ENCODE results near the gene PSMG1.
"Not testable (repeated sequence)": the region's sequence is repeated elsewhere in the genome, so short reads cannot be mapped to it uniquely, and the experiment has no call there.

PSMG1 gene

DNA sequence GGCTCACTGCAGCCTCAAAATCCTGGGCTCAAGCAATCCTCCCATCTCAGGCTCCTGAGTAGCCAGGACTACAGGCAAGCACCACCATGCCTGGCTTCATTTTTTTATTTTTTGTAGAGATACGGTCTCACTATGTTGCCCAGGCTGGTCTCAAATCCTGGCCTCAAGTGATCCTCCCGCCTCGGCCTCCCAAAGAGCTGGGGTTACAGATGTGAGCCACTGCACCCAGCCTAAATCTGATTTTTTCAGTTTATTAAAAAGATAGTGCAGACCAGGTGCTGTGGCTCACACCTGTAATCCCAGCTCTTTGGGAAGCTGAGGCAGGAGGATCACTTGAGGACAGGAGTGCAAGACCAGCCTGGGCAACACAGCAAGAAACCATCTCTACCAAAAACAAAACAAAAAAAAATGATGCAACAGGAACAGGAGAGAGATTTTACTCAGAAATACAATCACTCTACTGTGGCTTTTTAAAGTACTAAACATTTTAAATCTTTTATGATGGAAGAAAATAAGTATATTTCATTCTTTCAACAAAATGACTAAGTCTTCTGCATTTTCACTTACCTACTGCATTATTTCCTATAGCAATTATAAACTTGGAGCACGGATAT lies 1.9 kb downstream of the PSMG1 start:
- ATAC-seq, result no peak
- Mint-ChIP-seq H3K4me3 (peak overlapping the region; percentile 96), H3K9me3 (no peaks in the 10 kb centered on the region), H3K27me3 (no peaks in the 10 kb centered on the region), H3K36me3 (ENCODE audit: low read depth) (peaks cover 41% of the 10 kb centered on the region), H3K4me1 (peaks cover 41% of the 10 kb centered on the region), H3K27ac (peak overlapping the region; percentile 13)
- no peak for DNase-seq

DNA sequence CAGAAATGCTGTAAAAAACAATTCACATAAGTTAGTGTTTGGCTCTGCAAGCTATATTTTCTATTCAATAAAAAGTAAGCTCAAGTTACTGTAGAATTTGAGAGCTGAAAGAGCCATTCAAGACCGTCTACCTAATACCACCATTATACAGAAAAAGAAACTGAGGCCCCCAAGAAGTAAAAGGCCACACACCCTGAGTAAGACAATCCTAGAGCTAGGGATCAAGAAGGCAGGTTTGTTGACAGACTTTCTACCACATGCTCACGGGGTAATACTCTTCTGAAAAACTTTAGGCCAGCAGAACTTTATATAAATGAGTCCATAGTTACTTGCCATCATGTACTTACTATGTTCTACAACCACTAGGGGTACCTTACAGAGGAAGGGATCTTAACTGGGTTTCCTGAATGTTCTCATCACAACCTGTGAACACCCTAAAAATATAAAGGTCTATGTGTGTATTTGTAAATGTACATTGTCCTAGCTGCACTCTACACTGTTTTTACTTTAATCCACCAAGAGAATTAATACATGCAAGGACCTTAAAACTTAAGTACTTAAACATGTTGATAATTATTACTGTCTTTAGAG lies 2.7 kb downstream of the PSMG1 start:
- H3K27me3 Mint-ChIP-seq, result no peaks in the 10 kb centered on the region
- no peak overlapping the region for H3K4me3 Mint-ChIP-seq
- no peaks in the 10 kb centered on the region for H3K9me3 Mint-ChIP-seq
- ATAC-seq (no peak), DNase-seq (no peak)
- no peak overlapping the region for H3K27ac Mint-ChIP-seq
- peaks cover 49% of the 10 kb centered on the region for H3K36me3 Mint-ChIP-seq (ENCODE audit: low read depth)
- H3K4me1 Mint-ChIP-seq, result peaks cover 38% of the 10 kb centered on the region

DNA sequence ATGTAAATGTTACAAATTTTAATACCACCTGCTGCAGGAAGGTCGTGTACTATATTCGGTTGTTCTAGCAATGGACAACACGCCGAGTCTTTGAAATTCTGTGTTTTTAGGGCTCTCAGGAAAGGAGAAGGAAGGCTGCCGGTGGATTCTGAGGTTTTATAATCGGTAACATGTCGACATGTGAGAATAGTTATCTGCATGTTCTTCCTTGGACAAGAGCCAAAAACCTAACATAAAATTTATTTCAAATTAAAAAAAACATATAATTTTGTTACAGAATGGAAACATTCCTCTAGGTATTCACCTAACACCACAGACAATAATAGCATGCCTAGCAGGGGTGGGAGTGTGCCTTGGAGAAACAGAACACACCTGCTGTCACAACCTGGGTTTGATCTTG lies 4.8 kb downstream of the PSMG1 start:
- Mint-ChIP-seq H3K36me3 (ENCODE audit: low read depth) (peaks cover 65% of the 10 kb centered on the region), H3K27me3 (no peaks in the 10 kb centered on the region), H3K9me3 (no peaks in the 10 kb centered on the region), H3K27ac (no peak overlapping the region), H3K4me3 (no peak overlapping the region), H3K4me1 (peaks cover 24% of the 10 kb centered on the region)
- DNase-seq (no peak), ATAC-seq (no peak)

DNA sequence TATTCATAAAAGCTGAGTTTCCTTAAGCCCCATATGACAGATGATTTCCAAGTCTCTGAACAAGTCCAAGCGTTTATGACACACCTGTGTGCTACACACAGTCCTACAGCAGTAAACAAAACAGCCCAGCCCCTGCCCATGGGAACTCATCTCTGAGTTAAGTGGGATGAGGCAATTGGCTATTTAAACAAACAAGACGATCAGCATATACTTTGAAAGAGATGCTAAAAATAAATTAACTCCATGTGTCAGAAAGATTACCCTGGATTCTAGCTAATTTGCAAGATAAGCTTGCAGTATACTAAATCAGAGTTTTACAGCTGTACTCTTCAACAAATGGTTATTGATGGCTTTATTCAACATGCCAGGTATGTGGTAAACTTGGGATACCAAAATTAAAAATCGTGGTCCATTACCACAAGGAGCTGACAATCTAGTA lies 7.0 kb downstream of the PSMG1 start:
- Mint-ChIP-seq H3K36me3 (ENCODE audit: low read depth) (peaks cover 58% of the 10 kb centered on the region), H3K9me3 (no peaks in the 10 kb centered on the region)
- no peak for ATAC-seq

DNA sequence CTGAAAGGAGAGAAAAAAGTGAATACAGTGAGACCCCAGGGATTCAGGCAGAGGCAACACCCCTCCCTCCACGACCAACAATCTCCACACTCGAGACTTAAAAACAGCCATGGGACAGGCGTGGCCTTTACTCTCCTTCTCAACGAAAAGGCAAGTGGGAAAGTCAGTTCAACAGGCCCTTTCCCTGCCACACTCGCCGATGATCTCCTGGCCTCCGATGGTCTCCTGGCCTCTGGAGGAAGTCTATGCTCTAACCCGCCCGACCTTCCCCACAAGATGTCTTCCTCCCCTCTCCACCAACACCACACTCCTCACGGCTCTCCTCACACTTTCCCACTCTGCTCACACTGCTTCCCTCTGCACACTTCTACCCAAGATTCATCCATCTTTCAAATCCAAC lies 7.6 kb downstream of the PSMG1 start:
- H3K27ac Mint-ChIP-seq, result no peak overlapping the region
- no peak for DNase-seq
- H3K9me3 Mint-ChIP-seq, result no peaks in the 10 kb centered on the region
- H3K4me3 Mint-ChIP-seq, result no peak overlapping the region
- no peak for ATAC-seq
- peaks cover 6% of the 10 kb centered on the region for H3K4me1 Mint-ChIP-seq
- peaks cover 60% of the 10 kb centered on the region for H3K36me3 Mint-ChIP-seq (ENCODE audit: low read depth)
- no peaks in the 10 kb centered on the region for H3K27me3 Mint-ChIP-seq

More for the DNA sequence above, 7.0 kb downstream of the PSMG1 start:
- peaks cover 9% of the 10 kb centered on the region for H3K4me1 Mint-ChIP-seq
- no peak overlapping the region for H3K4me3 Mint-ChIP-seq
- H3K27me3 Mint-ChIP-seq, result no peaks in the 10 kb centered on the region
- DNase-seq, result no peak
- H3K27ac Mint-ChIP-seq, result no peak overlapping the region

DNA sequence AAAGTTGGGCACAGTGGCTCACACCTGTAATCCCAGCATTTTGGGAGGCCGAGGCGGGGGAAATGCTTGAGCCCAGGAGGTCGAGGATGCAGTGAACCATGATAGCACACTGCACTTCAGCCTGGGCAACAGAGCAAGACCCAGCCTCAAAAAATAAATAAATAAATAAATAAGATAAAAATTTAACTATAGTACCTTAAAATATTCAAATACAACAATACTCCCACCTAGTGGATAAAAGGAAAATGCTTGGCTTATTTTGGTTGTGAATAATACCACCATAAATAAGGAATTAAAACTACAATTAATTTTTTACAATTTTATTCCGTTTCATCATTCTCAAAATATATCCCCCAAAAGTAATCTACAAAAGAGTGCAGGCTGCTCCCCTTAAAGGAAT lies 8.1 kb downstream of the PSMG1 start:
- ATAC-seq (no peak), DNase-seq (no peak)
- Mint-ChIP-seq H3K9me3 (no peaks in the 10 kb centered on the region), H3K27me3 (no peaks in the 10 kb centered on the region), H3K4me1 (peaks cover 3% of the 10 kb centered on the region), H3K36me3 (ENCODE audit: low read depth) (peaks cover 57% of the 10 kb centered on the region), H3K27ac (no peak overlapping the region), H3K4me3 (no peak overlapping the region)

DNA sequence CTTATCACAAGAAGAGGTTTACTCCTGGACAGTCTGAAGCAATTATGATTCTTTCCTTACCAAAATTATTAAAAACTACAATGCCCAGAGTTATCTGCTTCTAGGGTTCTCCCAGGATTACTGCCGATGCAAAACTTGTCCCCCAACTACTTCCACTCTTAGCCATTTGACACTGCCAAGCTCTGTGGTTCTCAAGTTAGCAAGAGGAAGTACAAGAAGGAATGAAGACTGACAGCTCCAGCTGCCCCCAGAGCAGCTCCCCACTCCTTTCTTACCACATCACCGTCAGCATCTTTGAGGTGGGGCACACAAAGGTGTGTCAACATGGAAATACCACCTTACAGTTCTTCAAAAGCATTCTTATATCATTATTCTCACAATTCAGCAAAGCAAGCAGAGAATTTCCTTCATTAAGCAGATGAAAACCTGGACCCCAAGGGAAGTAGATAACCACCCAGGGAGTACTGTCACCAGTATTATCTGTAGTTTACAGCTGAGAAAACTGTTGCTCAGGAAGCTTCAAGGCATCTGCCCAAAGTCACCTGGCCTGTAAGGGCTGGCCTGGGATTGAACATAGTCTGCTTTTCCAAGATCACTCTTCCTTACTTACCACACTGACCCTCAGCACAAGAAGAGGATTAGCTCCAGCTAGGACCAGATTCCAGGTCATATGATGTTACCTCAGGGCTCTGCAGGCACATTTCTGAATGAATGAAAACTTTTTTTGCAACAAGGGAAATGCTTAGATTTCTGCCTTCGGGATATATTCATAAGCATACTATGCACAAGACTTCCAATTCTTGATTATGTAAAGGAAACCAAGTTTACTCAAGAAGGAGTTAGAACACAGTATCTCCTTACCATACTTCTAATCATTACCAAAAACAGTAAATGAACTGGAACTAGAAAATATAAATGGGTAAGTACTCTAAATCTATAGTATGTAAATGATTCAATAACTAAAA lies 9.3 kb downstream of the PSMG1 start:
- Mint-ChIP-seq H3K4me1 (peaks cover 1% of the 10 kb centered on the region), H3K36me3 (ENCODE audit: low read depth) (peaks cover 53% of the 10 kb centered on the region), H3K27me3 (no peaks in the 10 kb centered on the region), H3K4me3 (no peak overlapping the region), H3K27ac (no peak overlapping the region), H3K9me3 (no peaks in the 10 kb centered on the region)
- no peak for ATAC-seq
- no peak for DNase-seq

DNA sequence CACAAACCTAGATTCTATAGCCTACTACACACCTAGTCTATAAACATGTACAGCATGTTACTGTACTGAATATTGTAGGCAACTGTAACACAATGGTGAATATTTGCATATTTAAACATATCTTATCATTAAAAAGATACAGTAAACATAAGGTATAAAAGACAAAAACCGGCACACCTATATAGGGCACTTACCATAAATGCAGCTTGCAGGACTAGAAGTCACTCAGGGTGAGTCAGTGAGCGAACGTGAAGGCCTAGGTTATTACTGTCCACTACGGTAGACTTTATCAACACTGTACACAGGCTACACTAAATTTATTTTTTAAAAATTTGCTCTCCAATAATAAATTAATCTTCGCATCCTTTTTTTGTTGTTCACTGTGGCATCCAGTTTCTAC lies 13.3 kb downstream of the PSMG1 start:
- Mint-ChIP-seq H3K27ac (no peak overlapping the region), H3K9me3 (peaks cover 7% of the 10 kb centered on the region), H3K4me1 (no peaks in the 10 kb centered on the region), H3K36me3 (ENCODE audit: low read depth) (peaks cover 39% of the 10 kb centered on the region), H3K4me3 (no peak overlapping the region), H3K27me3 (no peaks in the 10 kb centered on the region)
- no peak for DNase-seq
- no peak for ATAC-seq

DNA sequence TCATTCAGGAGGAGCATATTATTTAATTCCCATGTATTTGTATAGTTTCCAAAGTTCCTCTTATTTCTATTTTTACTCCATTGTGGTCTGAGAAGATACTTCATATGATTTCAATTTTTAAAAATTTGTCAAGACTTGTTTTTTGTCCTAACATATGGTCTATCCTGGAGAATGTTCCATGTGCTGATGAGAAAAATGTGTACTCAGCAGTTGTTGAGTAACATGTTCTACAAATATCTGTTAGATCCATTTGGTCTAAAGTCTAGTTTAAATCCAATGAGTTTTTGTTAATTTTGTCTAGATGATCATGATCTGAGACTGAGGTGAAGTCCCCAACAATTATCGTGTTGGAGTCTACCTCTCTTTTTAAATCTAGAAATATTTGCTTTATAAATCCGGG lies 14.5 kb downstream of the PSMG1 start:
- Mint-ChIP-seq H3K27me3 (no peaks in the 10 kb centered on the region), H3K4me3 (no peak overlapping the region), H3K27ac (no peak overlapping the region), H3K4me1 (no peaks in the 10 kb centered on the region), H3K36me3 (ENCODE audit: low read depth) (peaks cover 31% of the 10 kb centered on the region), H3K9me3 (peaks cover 16% of the 10 kb centered on the region)
- DNase-seq (no peak), ATAC-seq (no peak)

DNA sequence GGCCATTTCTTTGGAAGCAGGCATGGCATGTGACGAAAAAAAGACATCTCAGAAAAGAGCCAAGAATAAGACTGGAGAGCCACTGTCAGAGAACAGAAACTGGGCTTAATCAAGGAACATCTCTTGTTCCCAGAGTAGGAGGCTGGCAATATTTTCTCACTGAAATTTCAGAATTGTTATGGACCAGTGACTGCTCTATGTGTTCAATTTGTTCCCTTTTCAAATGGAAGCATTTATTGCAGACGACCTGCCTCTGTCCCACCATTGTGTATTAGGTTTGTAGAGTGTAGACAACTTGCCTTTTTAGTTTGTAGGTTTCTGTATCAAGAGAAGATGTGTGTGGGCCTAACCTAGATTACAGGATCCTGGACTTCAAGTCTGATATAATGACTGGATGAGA lies 18.7 kb downstream of the PSMG1 start:
- H3K27ac Mint-ChIP-seq, result no peak overlapping the region
- ATAC-seq (no peak), DNase-seq (no peak)
- H3K4me1 Mint-ChIP-seq, result no peaks in the 10 kb centered on the region
- peaks cover 12% of the 10 kb centered on the region for H3K36me3 Mint-ChIP-seq (ENCODE audit: low read depth)
- H3K4me3 Mint-ChIP-seq, result no peak overlapping the region
- peaks cover 21% of the 10 kb centered on the region for H3K9me3 Mint-ChIP-seq
- H3K27me3 Mint-ChIP-seq, result peaks cover 2% of the 10 kb centered on the region

DNA sequence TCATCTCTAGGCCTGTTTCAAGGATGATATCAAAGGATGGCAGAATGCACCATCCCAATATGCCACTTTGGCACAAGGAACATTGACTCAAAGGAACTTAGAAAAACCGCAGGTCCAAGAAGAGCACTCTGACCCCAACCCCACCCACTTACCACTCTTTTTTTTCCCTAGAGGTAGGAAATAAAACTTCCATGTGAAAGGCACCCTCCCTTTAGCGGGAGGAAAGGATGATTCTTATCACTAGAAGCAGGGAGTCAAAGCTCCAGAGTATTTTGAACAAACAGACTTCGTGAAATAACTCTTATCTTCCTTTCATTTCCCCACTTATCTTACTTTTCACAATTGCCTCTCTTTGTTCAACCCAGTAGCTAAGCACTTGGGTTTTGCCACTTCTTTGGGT lies 22.2 kb downstream of the PSMG1 start:
- no peak overlapping the region for H3K4me3 Mint-ChIP-seq
- H3K9me3 Mint-ChIP-seq, result peaks cover 16% of the 10 kb centered on the region
- DNase-seq (no peak), ATAC-seq (no peak)
- H3K36me3 Mint-ChIP-seq (ENCODE audit: low read depth), result no peaks in the 10 kb centered on the region
- no peak overlapping the region for H3K27ac Mint-ChIP-seq
- no peaks in the 10 kb centered on the region for H3K4me1 Mint-ChIP-seq
- peaks cover 2% of the 10 kb centered on the region for H3K27me3 Mint-ChIP-seq

DNA sequence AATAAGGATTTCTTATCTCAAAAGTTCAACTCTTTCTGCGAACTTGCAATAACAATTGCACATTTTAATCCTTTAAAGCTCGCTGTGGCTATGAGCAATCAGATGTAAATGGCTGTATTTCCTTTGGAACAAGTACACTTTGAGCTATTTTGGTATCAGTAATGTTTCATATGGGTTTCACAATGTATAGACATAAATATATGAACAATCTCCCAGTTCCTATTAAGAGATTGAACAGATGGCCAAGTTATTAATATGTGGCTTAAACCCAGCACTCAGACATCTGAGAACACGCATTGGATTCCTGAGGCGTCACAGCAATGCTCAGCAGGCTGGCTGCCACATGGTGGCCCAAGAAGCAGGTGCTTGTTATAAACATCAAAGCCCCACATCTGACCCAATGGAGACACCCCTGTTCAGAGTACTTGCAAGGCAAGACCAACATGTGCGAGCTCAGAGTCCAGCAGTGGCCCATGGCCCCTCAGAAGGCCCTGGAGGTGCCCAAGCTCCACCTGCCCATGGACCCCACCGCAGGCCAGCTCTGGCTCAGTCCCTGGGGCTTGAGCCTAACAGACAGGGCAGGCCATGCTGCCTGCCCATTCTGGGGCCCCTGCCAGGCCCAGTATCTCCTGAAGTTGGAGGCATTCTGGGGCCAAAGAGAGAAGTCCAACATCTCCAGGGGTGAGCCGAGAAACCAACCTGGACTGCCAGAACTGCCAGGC lies 23.7 kb downstream of the PSMG1 start:
- DNase-seq (no peak), ATAC-seq (no peak)
- Mint-ChIP-seq H3K27me3 (peaks cover 2% of the 10 kb centered on the region), H3K27ac (no peak overlapping the region), H3K4me1 (no peaks in the 10 kb centered on the region), H3K4me3 (no peak overlapping the region), H3K36me3 (ENCODE audit: low read depth) (no peaks in the 10 kb centered on the region), H3K9me3 (peaks cover 10% of the 10 kb centered on the region)

DNA sequence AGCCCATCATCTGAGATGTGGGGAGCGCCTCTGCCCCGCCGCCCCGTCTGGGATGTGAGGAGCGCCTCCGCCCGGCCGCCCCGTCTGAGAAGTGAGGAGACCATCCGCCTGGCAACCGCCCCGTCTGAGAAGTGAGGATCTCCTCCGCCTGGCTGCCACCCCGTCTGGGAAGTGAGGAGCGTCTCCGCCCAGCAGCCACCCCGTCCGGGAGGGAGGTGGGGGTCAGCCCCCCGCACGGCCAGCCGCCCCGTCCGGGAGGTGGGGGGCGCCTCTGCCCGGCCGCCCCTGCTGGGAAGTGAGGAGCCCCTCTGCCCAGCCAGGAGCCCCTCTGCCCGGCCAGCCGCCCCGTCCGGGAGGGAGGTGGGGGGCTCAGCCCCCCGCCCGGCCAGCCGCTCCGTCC lies 26.0 kb downstream of the PSMG1 start:
- H3K4me1 Mint-ChIP-seq; H3K9me3 Mint-ChIP-seq; ATAC-seq; H3K27me3 Mint-ChIP-seq; DNase-seq; H3K36me3 Mint-ChIP-seq (ENCODE audit: low read depth); H3K27ac Mint-ChIP-seq; H3K4me3 Mint-ChIP-seq: not testable (repeated sequence)

DNA sequence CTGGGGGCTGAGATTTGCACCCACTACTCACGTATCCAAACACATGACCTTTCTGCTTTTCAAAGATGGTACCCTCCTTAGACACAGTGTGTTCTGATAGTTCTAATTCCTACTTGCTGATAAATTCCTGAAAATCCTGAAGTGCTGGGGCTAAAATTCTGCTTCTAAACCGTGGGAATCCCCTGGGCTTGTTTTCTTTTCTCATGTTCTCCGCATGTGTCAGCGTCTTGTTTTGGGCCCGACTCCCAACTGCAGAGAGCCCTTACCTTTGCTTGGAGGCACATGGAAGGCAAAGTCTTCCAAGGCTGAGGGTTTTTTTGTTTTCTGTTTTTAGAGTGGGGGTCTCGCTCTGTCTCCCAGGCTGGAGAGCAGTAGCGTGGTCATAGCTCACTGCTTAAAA lies 27.2 kb downstream of the PSMG1 start:
- no peak for DNase-seq
- Mint-ChIP-seq H3K27ac (no peak overlapping the region), H3K4me1 (no peaks in the 10 kb centered on the region)

More for the DNA sequence above, 27.2 kb downstream of the PSMG1 start:
- Mint-ChIP-seq H3K4me3 (no peak overlapping the region), H3K9me3 (no peaks in the 10 kb centered on the region), H3K36me3 (ENCODE audit: low read depth) (no peaks in the 10 kb centered on the region), H3K27me3 (no peaks in the 10 kb centered on the region)
- ATAC-seq, result no peak
